SIG-M5 (cell line): Measurements from ENCODE around the gene TMEM184A.

ENCODE experiments used
- DNase-seq: peaks from one replicate; lab custom pipeline; 2025; lab: John Stamatoyannopoulos, UW

Gene TMEM184A

DNA sequence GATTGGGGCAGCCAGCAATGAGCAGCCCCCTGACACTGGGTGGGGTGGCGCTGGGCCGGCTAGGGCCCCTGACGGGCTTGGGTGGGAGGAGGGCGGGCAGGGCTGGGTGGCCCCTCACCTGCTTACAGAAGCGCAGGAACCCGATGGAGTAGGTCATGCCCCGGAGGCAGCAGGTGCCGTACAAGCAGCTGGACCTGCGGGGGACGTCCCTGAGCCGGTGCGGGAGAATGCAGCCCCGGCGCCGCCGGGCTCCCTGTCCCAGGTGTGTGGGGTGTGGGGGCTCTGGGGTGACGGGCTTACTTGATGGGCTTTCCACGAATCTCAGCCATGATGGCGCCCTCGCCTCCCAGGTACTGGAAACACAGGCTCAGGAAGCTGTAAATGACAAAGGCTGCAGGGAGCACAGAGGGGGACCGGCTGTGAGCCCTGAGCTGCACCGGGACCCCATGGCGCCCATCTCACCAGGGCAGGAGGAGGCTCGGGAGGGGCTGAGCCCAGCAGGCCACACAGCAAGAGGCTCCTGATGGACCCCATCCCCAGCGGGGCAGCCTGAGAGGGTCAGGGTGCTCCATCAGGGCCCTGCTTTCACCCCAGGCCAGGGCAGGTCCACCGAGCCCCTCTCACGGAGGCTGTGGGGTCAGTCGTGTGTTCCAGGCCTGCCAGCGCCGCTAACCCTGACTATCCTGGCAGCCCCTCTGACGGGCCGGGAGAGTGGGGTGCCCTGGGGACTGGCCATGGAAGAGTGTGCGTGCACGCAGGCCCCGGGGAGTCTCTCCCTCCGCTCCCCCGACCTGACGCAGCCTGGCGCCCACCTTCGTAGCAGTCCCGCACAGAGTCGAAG lies 5.8 kb downstream of the TMEM184A start:
- DNase-seq, result no peak

DNA sequence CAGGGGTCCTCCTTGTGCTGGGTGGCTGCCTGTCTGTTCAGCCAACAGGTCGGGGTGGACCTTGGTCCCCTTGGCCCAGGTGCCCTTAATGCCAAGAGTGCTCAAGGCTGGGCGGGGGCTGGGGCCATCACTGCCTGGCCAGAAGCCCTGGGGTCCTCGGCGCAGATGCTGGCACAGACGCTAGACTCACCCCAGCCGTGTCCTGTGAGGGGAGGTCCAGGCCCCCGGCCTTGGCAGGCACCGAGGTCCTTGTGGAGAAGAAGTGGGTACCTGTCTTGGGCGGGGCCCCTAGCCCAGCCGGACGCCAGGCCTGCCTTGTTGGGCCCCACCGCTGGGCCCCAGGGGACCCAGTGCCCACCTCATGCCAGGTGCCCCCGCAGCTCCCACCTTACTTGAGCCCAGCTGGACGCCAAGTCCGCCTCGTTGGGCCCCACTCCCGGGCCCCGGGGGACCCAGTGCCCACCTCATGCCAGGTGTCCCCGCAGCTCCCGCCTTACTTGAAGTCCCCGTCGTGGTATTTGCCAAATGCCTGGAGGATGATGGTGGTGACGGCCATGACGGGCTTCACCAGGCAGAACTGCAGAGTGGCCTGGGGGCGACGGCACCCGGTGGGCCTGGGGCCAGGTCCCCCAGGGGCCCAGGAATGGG lies 6.5 kb downstream of the TMEM184A start:
- no peak for DNase-seq

DNA sequence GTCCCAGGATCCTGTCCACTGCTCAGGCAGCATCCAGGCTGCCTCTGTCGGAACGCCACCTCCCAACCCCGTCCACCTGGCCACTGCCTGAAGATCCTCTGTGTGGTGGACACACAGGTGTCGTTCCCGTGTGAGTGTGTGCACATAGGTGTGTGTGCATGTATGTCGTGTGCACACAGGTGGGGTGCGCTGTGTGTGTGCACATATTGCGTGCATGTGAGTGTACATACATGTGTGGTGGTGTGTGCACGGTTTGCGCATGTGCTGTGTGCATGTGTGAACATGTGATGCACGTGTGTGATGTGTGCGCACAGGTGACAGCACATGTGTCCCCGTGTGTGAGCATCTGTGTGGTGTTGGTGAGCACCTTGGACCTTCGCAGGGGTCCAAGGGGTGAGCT lies 7.1 kb downstream of the TMEM184A start:
- no peak for DNase-seq

DNA sequence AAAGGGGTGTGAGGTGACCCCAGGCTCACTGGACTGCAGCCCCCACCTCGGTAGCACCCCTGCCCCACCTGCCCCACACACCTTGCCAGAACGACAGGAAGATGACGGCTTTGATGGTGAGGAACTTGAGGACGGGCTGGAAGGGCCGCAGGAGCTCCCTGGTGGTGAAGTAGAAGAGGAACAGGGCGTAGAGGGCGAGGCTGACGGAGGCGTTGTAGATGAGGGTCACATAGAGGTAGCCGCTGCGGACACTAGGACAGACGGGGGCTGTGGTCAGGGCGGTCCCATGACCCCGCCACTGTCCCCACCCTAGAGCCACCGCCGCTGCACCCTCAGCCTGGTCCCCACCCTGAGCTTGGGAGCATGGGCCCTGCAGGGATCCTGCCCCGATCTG lies 7.6 kb downstream of the TMEM184A start:
- no peak for DNase-seq

DNA sequence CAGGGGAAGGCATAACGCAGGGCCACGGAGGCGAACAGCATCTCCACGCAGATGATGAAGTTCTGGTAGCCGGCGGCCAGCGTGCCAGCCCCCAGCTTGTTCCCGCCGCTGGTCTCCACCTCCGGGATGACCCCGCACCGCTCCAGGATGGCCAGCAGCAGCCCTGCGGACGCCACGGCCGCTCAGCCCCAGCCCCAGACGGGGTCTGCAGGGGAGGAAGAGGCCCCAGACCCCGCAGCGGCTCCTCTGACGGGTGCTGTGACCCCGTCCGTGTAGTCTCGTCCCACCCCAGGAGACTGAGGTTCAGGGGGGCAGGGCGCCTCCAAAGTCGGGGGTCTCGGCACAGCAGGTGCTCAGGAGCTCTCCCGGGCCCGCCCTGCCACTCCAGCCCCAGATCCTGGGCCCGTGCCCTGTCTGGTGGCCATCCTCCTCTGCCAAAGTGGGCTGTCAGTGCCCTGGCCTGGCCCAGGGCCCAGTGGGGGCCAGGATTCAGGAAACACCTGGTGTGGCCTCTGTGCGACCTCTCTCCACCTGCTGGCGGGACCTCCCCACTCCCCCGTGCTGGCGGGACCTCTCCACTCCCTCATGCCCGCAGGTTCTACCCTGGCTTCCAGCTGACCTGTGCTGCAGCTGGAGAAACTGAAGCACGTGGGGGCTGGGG lies 8.1 kb downstream of the TMEM184A start:
- DNase-seq, result no peak

DNA sequence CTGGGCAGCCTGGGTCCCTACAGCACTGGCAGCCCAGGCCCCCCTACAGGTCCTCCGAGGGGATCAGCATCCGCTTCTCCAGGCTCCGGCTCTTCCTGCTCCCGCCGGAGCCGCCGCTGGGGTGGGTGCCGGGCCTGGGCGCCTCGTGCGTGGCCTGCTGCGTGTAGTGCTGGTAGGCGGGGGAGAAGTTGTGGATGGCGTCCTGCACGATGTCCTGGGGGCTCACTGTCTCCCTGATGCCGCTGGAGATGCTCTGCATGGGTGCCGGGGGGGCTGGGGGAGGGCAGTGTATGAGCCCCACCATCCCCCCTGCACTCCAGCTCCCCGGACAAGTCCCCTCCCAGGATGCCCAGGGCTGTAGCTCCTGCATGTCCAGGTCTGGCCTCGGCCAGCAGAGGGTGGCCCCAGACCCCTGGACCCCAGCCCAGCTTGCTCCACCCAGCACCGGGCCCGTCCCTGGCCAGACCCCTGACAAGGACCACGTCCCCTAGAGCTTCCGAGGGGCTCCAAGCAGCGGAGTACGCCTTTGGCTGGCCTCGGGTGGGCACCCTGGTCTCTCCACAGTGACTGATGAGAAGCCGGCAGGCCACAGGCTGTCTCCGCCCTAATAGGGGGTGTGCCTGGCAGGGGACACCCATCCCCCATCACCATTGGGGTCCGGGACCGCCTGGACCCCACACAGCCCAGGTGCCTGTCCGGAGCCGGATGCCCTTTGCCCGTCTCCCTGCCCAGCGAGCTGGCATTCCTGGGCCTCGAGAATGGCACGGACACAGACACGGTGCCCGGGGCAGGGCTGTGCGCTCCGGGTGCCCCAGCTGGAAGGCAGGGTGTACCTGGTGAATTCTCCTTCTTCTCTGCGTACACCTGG lies 8.9 kb downstream of the TMEM184A start:
- DNase-seq, result no peak

DNA sequence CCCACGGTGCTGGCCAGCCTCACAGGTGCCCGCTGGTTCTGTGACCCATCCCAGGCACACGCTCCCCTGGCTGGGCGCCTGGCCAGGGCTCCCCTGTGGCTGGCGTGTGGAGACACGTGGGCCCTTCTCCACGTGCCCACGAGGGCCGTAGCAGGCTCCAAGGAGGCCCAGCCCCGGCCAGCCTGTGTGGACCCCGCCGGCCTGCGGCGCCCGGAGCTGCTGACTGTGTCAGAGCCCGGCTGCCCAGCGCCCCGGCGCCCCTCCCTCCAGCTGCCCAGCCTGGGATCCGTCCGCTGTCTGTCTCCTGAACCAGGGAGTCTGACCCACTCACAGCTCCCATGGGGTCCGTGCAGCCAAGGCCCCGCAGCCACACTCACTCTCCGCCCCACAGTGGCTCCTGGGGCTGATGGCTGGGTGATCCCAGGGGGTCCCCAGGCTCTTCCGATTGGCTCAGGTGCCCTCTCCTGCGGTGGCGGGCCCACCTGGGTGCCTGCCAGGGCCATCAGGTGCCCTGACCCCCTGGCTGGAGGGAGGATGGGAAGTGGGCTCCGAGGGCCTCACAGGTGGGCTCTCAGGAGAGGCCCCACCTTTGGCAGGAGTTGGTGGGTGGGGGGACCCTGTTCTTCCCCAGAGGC lies 9.6 kb downstream of the TMEM184A start:
- DNase-seq, result no peak

DNA sequence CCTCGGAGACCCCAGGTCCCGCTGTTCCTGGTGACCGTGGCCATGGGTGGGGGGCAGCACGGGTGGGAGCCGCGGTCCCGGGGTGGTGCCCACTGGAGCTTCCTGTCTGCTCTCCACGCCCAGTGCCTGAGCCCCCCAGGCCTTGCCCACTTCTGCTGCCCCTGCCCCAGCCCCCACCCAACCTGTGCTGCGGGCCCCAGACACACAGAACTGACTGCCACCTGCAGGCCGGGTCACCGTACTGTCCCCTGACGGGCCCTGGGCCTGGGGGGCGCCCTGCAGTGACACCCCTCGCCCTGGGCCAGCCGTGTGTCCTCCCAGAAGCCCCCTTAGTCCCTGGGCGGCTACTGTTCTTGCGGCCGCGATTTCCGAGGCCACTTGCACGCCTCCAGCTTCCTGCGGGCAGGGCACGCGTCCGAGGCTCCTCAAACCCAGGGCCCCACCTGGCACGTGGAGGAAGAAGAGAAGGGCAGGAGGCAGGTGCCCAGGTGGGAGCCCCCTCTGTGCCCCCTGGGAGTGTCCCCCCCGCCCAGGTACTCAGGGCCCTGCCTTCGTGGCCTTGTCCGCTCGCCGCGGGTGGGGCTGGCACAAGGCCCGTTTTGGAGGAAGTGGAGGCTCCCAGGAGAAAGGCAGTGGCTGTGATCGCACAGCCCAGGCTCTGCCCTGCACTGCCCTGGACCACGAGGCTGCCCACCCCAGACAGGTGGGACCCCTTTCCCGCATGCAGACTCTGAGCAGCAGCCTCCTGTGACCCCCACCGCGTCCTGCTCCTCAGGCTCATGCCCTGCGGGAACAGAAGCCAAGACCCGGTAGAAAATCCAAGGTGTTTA lies 10.4 kb downstream of the TMEM184A start:
- DNase-seq, result no peak

DNA sequence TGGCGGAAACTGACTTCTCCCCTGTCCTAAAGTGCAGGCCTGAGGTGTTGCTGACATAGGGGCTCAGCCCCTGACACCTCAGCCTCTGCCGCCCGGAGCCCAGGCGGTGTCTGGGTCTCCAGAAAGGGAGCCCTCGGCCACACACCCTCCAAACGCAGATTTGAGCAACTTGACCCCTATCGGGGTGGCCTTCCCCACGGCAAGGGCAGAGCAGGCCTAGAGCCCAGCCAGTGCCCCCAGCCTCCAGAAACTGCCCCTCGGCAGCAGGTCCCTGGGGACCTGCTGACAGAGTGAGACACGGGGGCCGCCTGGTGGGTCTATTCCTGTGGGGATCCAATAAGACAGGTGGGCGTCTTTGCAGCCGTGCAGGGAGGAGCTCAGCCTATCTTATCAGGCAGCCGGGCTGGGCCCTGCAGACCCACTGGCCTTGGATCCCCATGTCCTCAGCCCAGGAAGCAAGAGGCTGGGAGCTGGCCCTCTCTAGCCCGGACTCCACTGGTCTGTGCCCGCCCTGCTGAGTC lies 11.0 kb downstream of the TMEM184A start:
- no peak for DNase-seq

DNA sequence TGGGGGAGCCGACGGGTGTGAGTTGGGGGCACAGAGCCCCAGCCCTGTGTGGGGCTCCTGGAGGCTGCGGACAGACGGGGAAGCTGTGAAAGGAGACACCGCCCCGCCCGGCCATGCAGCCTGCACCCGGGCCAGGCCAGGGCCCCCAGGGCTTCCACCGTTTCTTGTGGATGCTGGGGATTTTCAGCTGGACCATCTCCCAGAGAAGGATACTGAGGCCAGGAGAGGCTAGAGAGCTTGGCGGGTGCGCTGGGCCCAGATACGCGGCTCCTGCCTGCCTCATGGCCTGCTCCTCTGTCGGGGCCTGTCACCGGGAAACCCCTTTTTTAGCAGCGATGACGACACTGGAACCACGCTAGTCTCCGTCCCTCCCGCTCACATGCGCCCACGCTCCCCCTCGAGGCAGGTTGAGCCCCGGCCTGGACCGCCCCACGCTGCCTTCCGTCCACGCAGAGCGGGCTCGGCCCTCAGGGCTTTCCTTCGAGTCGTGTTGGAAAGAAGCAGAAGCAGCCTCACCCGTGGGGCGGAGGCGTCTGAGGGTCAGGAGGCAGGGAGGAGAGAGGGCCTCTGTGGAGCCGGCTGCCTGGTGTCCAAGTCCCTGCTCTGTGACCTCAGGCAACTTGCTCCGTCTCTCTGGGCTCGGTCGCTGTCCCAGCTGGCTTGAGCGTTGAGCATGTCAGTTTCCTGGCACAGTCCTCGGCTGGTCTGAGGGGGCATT lies 11.7 kb downstream of the TMEM184A start:
- no peak for DNase-seq

DNA sequence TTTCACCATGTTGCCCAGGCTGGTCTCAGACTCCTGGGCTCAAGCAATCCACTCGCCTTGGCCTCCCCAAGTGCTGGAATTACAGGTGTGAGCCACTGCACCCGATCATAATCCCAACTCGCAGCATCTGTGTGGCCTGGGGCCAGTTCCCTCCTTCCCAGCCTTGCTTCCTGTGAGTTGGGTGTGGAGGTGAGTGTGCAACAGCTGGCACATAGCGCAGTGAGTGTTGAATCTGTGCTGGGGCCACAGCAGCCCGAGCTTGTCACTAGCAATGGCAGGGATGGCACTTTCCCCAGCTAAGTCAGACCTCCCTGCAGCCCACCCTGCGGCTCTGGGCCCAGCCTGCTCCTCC lies 12.2 kb downstream of the TMEM184A start:
- DNase-seq, result no peak

DNA sequence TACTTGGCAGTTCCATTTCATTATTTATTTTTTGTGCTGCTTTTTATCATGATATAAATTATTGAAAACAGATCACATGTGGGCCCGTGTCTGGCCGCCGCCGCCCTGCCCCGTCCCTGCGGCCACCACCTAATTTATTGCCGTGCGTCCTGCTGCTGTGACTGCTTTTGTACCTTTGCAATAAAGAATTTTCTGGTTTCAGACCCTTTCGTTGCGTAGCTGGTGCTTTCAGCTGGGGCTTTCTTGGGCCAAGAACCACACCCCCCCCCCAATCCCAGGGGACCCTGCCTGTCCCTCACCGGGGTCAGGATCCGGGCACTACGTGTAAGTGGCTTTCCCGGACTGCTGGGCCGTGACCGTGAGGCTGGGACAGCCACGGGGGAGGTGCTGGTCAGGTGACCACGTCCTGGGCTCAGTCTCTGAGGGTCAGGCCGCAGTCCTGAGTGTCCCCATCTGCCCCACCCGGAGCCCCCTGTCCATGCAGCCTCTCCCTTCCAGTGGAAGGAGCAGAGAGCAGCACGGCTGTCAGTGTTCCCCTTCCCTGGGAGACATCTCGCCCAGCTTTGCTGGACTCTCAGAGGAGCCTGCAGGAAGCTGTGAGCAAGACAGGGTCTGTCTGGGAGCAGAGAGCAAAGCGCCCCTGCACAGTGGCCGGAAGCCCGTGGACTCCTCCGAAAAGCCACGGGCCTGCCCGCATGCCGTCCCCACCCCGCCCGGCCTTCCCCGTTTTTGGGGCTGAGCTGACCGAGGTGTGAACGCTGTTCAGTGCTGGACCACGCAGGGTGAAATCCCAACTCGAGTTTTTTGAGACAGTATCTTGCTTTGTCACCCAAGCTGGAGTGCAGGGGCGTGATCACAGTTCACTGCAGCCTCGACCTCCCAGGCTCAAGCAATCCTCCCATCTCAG lies 12.9 kb downstream of the TMEM184A start:
- no peak for DNase-seq

DNA sequence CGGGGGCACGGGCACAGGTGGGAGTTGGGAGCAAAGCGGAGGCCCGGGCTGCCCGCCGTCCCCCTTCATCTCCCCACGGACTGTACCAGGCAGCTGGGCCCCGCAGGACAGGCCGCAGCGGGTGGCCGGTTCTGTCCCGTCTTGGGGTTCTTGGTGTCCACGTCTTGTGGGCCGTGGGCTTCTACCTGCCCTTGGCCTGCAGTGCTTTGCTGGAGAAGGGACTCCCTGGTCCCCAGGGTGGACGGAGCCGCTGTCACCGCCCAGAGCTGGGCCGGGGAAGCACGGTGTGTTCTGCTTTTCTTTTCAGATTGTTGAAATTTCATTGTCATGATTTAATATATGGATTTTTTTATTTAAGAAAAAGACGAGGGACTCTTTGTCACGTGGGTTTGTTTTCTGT lies 13.7 kb downstream of the TMEM184A start:
- no peak for DNase-seq

DNA sequence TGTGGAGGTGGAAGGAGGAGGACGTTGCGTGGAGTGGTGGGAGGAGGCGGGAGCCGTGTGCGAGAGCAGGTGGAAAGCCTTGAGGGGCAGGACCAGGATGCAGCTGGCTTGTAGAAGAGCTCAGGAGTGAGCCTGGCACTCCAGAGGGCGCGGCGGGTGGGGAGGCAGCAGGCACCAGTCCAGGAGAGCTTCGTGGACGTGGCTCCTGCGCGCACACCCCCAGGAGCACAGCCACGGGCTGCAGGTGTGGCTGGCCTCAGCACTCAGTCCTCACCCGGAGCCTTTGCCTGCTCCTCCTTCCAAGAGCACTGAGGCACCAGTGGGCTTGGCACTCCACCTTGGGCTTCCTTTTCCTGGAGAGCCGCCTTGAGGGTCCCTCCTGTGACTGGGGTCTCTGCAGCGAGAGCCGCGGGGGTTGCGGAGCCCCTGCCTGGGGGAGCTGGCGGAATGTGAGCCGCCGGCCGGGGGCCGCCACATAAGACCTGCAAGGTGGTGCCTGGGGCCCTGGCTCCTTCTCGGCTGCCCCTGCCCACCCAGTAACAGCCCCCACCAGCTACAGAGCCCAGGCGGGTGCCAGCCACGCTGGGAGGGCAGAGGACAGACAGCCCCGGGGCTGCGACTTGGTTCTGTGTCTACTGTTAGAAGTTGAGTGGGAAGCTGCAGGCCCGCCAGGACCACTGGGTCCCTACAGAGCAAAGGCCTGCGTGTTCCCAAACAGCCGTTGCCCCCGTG lies 14.4 kb downstream of the TMEM184A start:
- no peak for DNase-seq

DNA sequence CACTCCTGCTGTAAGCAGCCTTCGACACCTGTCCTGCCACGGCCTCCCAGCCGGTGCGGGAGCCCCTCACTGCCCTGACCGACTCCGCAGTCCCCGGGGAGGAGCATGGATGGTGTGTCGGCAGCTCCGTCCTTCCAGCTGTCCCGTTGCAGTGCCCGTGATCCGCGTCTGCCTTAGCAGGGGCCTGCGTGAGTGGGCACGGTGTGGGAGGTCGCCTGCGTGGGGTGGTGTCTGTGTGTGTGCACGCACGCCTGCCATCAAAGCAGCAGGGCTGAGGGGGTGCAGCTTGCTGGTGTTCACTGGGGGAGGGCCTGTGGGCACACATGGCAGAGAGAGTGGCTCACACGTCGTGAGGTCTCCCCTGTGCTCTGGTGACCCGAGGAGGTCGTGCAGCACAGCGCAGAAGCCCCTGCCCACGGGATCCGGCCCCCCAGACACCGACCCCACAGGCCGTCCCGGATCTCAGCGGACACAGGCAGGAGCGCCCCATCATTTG lies 15.2 kb downstream of the TMEM184A start:
- no peak for DNase-seq

DNA sequence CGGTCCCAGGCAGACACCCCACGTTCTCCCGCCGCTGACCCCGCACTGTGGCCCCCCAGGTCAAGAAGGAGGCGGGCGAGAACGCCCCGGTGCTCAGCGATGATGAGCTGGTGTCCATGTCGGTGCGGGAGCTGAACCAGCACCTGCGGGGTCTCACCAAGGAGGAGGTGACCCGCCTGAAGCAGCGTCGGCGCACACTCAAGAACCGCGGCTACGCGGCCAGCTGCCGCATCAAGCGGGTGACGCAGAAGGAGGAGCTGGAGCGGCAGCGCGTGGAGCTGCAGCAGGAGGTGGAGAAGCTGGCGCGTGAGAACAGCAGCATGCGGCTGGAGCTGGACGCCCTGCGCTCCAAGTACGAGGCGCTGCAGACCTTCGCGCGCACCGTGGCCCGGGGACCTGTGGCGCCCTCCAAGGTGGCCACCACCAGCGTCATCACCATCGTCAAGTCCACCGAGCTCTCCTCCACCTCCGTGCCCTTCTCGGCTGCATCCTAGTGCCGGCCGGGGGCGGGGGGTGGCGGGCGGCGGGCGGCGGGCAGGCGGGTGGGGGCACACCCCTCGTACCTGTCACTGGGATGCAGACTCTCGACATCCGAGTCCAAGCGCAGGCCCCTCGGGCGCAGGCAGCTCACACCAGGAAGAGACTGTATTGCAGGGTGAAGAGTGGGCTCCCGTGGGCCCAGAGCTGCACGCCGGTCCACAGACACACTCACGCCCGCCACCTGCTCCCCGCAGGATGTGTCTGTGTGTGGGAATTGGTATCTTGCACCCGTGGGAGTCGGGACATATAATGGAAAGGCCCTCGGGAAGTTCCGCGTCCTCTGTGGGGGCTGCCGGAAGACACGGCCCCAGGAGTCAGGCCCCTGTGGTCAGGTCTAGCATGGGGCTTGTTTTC lies 15.9 kb downstream of the TMEM184A start:
- DNase-seq, result no peak
